Measurements from ENCODE around the gene MYOC.

The MYOC gene

DNA sequence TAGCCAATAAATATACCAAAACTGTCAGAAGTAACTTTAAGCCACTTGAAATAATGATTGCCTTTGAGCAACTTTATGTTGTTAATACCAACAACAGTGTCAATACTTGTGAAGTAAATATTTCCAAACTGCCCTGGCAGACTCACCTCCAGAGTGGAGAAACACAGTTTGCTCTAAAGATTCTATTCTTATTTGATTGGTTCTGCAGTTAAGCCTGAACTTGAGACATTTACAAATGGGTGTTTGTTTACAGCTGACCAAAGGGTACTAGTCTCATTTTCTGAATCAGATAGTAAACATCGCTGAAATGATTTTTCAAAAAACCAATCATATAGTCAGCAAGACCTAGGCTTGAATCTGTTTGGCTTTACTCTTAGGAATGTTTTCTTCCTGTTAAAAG, 1.3 kb upstream of the MYOC start:
- no peak for TF ChIP-seq TEAD4 (IDR thresholded peaks at IDR 0.05)
- no peak for TF ChIP-seq TCF12 (IDR thresholded peaks at IDR 0.05; ENCODE audit: low read depth)
- TF ChIP-seq CEBPB (IDR thresholded peaks at IDR 0.05): no peak
- TF ChIP-seq FOXM1 (IDR thresholded peaks at IDR 0.05; ENCODE audit: borderline replicate concordance, low read depth): no peak
- no peak for TF ChIP-seq RAD21 (IDR thresholded peaks at IDR 0.05; ENCODE audit: low read depth)
- no peak for TF ChIP-seq ZBTB7A (IDR thresholded peaks at IDR 0.05; ENCODE audit: low read depth)
- TF ChIP-seq, protein P1, sequence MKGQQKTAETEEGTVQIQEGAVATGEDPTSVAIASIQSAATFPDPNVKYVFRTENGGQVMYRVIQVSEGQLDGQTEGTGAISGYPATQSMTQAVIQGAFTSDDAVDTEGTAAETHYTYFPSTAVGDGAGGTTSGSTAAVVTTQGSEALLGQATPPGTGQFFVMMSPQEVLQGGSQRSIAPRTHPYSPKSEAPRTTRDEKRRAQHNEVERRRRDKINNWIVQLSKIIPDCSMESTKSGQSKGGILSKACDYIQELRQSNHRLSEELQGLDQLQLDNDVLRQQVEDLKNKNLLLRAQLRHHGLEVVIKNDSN (IDR thresholded peaks at IDR 0.05): no peak
- no peak for TF ChIP-seq TAF1 (IDR thresholded peaks at IDR 0.05; ENCODE audit: low read depth)
- TF ChIP-seq CREB1 (IDR thresholded peaks at IDR 0.05; ENCODE audit: low read depth): no peak
- no peak for TF ChIP-seq EP300 (IDR thresholded peaks at IDR 0.05; ENCODE audit: borderline replicate concordance)

DNA sequence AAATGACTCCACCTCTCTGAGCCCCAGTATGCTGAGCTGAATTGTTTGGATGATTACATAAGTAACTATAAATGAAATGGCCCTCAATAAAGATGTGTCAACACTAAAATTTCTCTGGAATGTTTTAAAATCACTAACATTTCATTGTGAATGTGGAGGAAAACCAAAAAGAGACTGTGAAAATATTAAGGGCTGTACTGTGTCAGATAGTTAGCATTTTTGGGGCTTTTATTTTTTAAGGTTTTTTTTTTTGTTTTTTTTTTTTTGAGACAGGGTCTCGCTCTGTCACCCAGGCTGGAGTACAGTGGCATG, 6.3 kb downstream of the MYOC start:
- no peak for TF ChIP-seq NFIC (IDR thresholded peaks at IDR 0.05)
- no peak for TF ChIP-seq CREB1 (IDR thresholded peaks at IDR 0.05; ENCODE audit: low read depth)
- TF ChIP-seq CEBPB (IDR thresholded peaks at IDR 0.05): no peak
- no peak for TF ChIP-seq TEAD4 (IDR thresholded peaks at IDR 0.05)
- no peak for TF ChIP-seq EP300 (IDR thresholded peaks at IDR 0.05; ENCODE audit: borderline replicate concordance)
- TF ChIP-seq, protein P2, sequence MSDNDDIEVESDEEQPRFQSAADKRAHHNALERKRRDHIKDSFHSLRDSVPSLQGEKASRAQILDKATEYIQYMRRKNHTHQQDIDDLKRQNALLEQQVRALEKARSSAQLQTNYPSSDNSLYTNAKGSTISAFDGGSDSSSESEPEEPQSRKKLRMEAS (IDR thresholded peaks at IDR 0.05): no peak
- TF ChIP-seq RAD21 (IDR thresholded peaks at IDR 0.05; ENCODE audit: low read depth): no peak
- TF ChIP-seq TAF1 (IDR thresholded peaks at IDR 0.05; ENCODE audit: low read depth): no peak
- no peak for TF ChIP-seq TCF12 (IDR thresholded peaks at IDR 0.05; ENCODE audit: low read depth)
- no peak for TF ChIP-seq ZBTB7A (IDR thresholded peaks at IDR 0.05; ENCODE audit: low read depth)
- no peak for TF ChIP-seq YY1 (IDR thresholded peaks at IDR 0.05; ENCODE audit: low read depth)
- TF ChIP-seq EGR1 (IDR thresholded peaks at IDR 0.05): no peak
- TF ChIP-seq, protein P3, sequence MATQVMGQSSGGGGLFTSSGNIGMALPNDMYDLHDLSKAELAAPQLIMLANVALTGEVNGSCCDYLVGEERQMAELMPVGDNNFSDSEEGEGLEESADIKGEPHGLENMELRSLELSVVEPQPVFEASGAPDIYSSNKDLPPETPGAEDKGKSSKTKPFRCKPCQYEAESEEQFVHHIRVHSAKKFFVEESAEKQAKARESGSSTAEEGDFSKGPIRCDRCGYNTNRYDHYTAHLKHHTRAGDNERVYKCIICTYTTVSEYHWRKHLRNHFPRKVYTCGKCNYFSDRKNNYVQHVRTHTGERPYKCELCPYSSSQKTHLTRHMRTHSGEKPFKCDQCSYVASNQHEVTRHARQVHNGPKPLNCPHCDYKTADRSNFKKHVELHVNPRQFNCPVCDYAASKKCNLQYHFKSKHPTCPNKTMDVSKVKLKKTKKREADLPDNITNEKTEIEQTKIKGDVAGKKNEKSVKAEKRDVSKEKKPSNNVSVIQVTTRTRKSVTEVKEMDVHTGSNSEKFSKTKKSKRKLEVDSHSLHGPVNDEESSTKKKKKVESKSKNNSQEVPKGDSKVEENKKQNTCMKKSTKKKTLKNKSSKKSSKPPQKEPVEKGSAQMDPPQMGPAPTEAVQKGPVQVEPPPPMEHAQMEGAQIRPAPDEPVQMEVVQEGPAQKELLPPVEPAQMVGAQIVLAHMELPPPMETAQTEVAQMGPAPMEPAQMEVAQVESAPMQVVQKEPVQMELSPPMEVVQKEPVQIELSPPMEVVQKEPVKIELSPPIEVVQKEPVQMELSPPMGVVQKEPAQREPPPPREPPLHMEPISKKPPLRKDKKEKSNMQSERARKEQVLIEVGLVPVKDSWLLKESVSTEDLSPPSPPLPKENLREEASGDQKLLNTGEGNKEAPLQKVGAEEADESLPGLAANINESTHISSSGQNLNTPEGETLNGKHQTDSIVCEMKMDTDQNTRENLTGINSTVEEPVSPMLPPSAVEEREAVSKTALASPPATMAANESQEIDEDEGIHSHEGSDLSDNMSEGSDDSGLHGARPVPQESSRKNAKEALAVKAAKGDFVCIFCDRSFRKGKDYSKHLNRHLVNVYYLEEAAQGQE (IDR thresholded peaks at IDR 0.05; ENCODE audit: low read depth): no peak
- TF ChIP-seq FOXM1 (IDR thresholded peaks at IDR 0.05; ENCODE audit: borderline replicate concordance, low read depth): no peak
- TF ChIP-seq, protein P1 (IDR thresholded peaks at IDR 0.05): no peak

DNA sequence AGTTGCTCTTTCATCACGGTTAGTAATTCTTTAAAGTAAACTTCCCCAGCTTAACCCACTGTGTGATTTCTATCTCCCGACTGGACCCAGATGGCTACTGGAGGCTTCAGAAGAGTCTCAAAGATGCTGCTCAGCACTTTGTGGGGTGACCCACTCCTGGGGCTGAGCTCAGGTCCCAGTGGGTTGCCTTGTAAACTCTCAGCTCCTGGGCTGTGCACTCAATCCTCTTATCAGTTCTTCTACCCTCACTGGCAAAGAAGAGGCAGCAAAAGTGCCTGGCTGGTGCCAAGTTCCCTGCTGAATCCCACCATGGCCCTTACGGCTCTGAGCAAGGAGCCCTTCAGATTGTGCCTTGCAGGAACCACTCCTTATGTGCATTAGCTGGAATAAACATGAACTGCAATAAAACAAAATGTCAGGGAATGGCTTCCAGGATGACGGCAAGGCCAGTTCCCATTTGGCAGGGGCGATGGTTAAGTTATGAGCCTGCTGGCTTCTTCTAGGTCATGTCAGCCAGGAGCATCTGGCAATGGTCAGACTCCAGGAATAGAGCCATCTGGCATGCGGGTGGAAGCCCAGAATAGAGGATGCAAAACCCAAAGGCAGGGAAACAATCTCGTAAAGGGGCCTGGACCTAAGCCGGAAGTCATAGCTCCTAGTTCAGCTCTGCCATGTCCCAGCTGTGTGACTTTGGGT, 6.8 kb downstream of the MYOC start:
- TF ChIP-seq CREB1 (IDR thresholded peaks at IDR 0.05; ENCODE audit: low read depth) (no peak), YY1 (IDR thresholded peaks at IDR 0.05; ENCODE audit: low read depth) (no peak), TAF1 (IDR thresholded peaks at IDR 0.05; ENCODE audit: low read depth) (no peak), RAD21 (IDR thresholded peaks at IDR 0.05; ENCODE audit: low read depth) (no peak), ZBTB7A (IDR thresholded peaks at IDR 0.05; ENCODE audit: low read depth) (no peak), NFIC (IDR thresholded peaks at IDR 0.05) (no peak), FOXM1 (IDR thresholded peaks at IDR 0.05; ENCODE audit: borderline replicate concordance, low read depth) (no peak), CEBPB (IDR thresholded peaks at IDR 0.05) (no peak), TCF12 (IDR thresholded peaks at IDR 0.05; ENCODE audit: low read depth) (no peak), TEAD4 (IDR thresholded peaks at IDR 0.05) (no peak), EP300 (IDR thresholded peaks at IDR 0.05; ENCODE audit: borderline replicate concordance) (no peak), EGR1 (IDR thresholded peaks at IDR 0.05) (no peak)
- TF ChIP-seq, protein P2 (IDR thresholded peaks at IDR 0.05): no peak
- TF ChIP-seq, protein P3 (IDR thresholded peaks at IDR 0.05; ENCODE audit: low read depth): no peak
- TF ChIP-seq, protein P1 (IDR thresholded peaks at IDR 0.05): no peak

DNA sequence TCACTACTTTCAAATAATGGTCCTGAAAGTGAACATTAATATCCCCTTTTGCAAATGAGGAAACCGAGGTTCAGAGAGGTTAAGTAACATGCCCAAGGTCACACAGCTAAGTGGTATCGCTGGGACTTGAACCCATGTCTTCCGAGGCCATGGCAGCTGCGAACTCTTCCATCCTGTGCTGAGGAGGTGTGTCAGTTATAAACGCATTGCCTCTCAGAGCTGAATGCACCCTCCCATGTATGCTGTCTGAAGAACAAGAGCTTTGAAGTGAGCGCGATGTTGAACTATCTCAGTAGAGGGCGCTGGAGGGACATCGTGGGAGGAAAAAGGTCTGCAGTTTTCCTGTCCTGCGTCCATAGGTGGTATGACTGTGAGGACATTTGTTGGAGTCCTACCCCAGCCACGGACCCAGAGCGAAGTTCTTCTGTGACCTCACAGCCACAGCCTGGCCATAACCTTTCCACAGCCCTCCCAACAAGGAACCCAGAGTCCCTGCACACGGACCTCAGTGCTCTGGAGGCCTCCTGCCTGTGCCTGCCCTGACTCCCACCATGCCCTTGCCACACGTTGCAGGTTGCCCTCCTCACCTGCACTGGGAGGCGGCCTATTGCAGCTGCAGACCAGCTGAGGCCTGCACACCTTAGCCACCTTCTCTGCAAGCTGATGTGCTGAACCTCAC, 7.5 kb downstream of the MYOC start:
- TF ChIP-seq CEBPB (IDR thresholded peaks at IDR 0.05) (no peak), EGR1 (IDR thresholded peaks at IDR 0.05) (no peak), FOXM1 (IDR thresholded peaks at IDR 0.05; ENCODE audit: borderline replicate concordance, low read depth) (no peak), CREB1 (IDR thresholded peaks at IDR 0.05; ENCODE audit: low read depth) (no peak), NFIC (IDR thresholded peaks at IDR 0.05) (no peak), YY1 (IDR thresholded peaks at IDR 0.05; ENCODE audit: low read depth) (no peak), RAD21 (IDR thresholded peaks at IDR 0.05; ENCODE audit: low read depth) (peak; percentile 90), ZBTB7A (IDR thresholded peaks at IDR 0.05; ENCODE audit: low read depth) (no peak), TEAD4 (IDR thresholded peaks at IDR 0.05) (no peak)

DNA sequence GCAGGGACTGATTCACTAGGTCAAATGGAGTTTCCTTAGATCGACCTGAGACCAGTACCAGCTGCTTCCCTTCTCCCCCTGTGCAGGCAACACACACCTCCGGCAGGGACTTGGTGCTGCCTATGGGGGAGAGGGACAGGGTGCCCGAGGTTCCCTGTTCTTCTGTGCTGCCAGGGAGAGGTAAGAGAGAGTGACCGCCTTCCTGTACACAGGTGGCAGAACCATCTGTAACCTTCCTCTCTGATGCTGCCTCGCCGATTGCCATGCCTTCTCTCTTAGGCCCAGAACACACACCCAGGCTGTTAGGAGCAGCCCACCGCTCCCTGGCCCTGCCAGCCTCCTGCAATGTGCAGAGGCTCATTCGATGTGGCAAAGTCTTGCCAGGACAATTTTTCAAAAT, 9.3 kb downstream of the MYOC start:
- TF ChIP-seq TCF12 (IDR thresholded peaks at IDR 0.05; ENCODE audit: low read depth) (no peak), ZBTB7A (IDR thresholded peaks at IDR 0.05; ENCODE audit: low read depth) (no peak), CEBPB (IDR thresholded peaks at IDR 0.05) (no peak), NFIC (IDR thresholded peaks at IDR 0.05) (no peak), RAD21 (IDR thresholded peaks at IDR 0.05; ENCODE audit: low read depth) (no peak), CREB1 (IDR thresholded peaks at IDR 0.05; ENCODE audit: low read depth) (no peak), TEAD4 (IDR thresholded peaks at IDR 0.05) (no peak), YY1 (IDR thresholded peaks at IDR 0.05; ENCODE audit: low read depth) (no peak), FOXM1 (IDR thresholded peaks at IDR 0.05; ENCODE audit: borderline replicate concordance, low read depth) (no peak), TAF1 (IDR thresholded peaks at IDR 0.05; ENCODE audit: low read depth) (no peak), EGR1 (IDR thresholded peaks at IDR 0.05) (no peak), EP300 (IDR thresholded peaks at IDR 0.05; ENCODE audit: borderline replicate concordance) (no peak)
- TF ChIP-seq, protein P3 (IDR thresholded peaks at IDR 0.05; ENCODE audit: low read depth): no peak
- TF ChIP-seq, protein P2 (IDR thresholded peaks at IDR 0.05): no peak
- TF ChIP-seq, protein P1 (IDR thresholded peaks at IDR 0.05): no peak
